ENCODE results near the gene FTH1. TPM values are rescaled to one million over a fixed set of nuclear protein-coding genes. Genes with fewer than 3 reads are reported as not detected.
A peak's percentile ranks its signal among the peaks of the same experiment; 100 is the strongest.

The FTH1 gene
- total and polyA plus RNA-seq, 2 of the 13 experiments (the other 11 are each of a cell fraction or from before 2014, with no cell fraction given): 607 to 760 TPM

DNA sequence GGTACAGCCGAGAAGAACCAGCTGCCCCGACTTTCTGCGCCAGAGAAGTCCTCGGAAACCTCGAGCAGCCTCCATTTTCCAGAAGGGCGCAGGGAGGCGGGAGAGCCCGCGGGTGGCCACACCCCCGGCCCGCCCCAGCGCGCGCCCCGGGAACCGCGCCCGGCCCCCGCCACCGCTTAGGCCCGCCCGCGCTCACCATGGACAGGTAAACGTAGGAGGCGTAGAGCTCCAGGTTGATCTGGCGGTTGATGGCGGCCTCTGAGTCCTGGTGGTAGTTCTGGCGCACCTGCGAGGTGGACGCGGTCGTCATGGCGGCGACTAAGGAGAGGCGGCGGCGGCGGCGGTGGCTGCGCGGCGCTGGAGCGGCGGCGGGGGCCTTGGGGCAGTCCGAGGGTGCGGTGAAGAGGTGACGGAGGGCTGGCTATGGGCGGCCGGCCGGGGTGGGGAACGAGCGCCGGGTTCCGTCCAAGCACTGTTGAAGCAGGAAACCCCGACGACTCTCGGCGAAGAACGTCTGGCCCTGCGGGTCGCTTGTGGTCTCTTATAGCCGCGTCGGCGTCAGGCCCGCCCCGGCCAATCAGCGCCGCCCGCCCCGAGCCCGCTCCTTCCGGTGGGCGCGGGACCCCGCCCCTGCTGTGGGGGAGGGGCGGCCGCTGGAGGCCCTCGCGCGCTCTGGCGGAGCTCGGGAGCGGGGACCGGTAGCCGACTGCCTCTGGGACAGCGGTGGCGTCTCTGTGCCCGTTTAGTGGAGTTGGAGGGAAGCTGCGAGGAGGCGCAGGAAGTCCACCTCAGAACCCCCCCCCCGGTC lies at the start of gene FTH1 (continued):
- TF ChIP-seq, protein P1, sequence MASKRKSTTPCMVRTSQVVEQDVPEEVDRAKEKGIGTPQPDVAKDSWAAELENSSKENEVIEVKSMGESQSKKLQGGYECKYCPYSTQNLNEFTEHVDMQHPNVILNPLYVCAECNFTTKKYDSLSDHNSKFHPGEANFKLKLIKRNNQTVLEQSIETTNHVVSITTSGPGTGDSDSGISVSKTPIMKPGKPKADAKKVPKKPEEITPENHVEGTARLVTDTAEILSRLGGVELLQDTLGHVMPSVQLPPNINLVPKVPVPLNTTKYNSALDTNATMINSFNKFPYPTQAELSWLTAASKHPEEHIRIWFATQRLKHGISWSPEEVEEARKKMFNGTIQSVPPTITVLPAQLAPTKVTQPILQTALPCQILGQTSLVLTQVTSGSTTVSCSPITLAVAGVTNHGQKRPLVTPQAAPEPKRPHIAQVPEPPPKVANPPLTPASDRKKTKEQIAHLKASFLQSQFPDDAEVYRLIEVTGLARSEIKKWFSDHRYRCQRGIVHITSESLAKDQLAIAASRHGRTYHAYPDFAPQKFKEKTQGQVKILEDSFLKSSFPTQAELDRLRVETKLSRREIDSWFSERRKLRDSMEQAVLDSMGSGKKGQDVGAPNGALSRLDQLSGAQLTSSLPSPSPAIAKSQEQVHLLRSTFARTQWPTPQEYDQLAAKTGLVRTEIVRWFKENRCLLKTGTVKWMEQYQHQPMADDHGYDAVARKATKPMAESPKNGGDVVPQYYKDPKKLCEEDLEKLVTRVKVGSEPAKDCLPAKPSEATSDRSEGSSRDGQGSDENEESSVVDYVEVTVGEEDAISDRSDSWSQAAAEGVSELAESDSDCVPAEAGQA (IDR thresholded peaks at IDR 0.05; ENCODE audit: low read depth): no peak
- TF ChIP-seq, protein P1 (CRISPR knock-in tag; IDR thresholded peaks at IDR 0.05; ENCODE audit: borderline replicate concordance): peak; percentile 83; the same call in 1 of the 2 replicates
- peak; percentile 19; the same call in 1 of the 2 replicates for TF ChIP-seq KDM4B (CRISPR knock-in tag; IDR thresholded peaks at IDR 0.05)
- no peak for TF ChIP-seq ZMYM3 (CRISPR knock-in tag; IDR thresholded peaks at IDR 0.05)
- 0 out of 4 replicates have a peak, but pooled peaks of 1 of the 2 experiments have one; percentile 20 for TF ChIP-seq KLF16 (CRISPR knock-in tag; IDR thresholded peaks at IDR 0.05)
- TF ChIP-seq ZNF24 (IDR thresholded peaks at IDR 0.05): no peak
- TF ChIP-seq TMF1 (CRISPR knock-in tag; IDR thresholded peaks at IDR 0.05; ENCODE audit: low read depth): no peak; the same call in 1 of the 2 replicates
- TF ChIP-seq ZNF788 (CRISPR knock-in tag; IDR thresholded peaks at IDR 0.05; ENCODE audit: borderline replicate concordance): peak; percentile 69; the same call in 1 of the 2 replicates
- no peak for TF ChIP-seq FOXM1 (CRISPR knock-in tag; IDR thresholded peaks at IDR 0.05)
- TF ChIP-seq ZKSCAN8 (CRISPR knock-in tag; IDR thresholded peaks at IDR 0.05; ENCODE audit: borderline replicate concordance): no peak
- TF ChIP-seq ZNF547 (CRISPR knock-in tag; IDR thresholded peaks at IDR 0.05): peak; percentile 83
- TF ChIP-seq, protein P2, sequence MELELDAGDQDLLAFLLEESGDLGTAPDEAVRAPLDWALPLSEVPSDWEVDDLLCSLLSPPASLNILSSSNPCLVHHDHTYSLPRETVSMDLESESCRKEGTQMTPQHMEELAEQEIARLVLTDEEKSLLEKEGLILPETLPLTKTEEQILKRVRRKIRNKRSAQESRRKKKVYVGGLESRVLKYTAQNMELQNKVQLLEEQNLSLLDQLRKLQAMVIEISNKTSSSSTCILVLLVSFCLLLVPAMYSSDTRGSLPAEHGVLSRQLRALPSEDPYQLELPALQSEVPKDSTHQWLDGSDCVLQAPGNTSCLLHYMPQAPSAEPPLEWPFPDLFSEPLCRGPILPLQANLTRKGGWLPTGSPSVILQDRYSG (CRISPR knock-in tag; IDR thresholded peaks at IDR 0.05): peak; percentile 83
- no peak for TF ChIP-seq RBAK (CRISPR knock-in tag; IDR thresholded peaks at IDR 0.05)
- TF ChIP-seq ZNF549 (CRISPR knock-in tag; IDR thresholded peaks at IDR 0.05): no peak
- TF ChIP-seq, protein P3, sequence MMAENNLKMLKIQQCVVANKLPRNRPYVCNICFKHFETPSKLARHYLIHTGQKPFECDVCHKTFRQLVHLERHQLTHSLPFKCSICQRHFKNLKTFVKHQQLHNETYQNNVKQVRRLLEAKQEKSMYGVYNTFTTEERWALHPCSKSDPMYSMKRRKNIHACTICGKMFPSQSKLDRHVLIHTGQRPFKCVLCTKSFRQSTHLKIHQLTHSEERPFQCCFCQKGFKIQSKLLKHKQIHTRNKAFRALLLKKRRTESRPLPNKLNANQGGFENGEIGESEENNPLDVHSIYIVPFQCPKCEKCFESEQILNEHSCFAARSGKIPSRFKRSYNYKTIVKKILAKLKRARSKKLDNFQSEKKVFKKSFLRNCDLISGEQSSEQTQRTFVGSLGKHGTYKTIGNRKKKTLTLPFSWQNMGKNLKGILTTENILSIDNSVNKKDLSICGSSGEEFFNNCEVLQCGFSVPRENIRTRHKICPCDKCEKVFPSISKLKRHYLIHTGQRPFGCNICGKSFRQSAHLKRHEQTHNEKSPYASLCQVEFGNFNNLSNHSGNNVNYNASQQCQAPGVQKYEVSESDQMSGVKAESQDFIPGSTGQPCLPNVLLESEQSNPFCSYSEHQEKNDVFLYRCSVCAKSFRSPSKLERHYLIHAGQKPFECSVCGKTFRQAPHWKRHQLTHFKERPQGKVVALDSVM (CRISPR knock-in tag; IDR thresholded peaks at IDR 0.05): peak; percentile 38; the same call in 1 of the 2 replicates
- TF ChIP-seq ZC3H4 (CRISPR knock-in tag; IDR thresholded peaks at IDR 0.05; ENCODE audit: borderline replicate concordance): peak; percentile 87; the same call in 1 of the 2 replicates
- no peak for TF ChIP-seq ZNF260 (CRISPR knock-in tag; IDR thresholded peaks at IDR 0.05; ENCODE audit: borderline replicate concordance, low read depth)
- TF ChIP-seq, protein P4, sequence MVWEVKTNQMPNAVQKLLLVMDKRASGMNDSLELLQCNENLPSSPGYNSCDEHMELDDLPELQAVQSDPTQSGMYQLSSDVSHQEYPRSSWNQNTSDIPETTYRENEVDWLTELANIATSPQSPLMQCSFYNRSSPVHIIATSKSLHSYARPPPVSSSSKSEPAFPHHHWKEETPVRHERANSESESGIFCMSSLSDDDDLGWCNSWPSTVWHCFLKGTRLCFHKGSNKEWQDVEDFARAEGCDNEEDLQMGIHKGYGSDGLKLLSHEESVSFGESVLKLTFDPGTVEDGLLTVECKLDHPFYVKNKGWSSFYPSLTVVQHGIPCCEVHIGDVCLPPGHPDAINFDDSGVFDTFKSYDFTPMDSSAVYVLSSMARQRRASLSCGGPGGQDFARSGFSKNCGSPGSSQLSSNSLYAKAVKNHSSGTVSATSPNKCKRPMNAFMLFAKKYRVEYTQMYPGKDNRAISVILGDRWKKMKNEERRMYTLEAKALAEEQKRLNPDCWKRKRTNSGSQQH (CRISPR knock-in tag; IDR thresholded peaks at IDR 0.05; ENCODE audit: low read depth): no peak
- peak; percentile 78; the same call in 1 of the 2 replicates for TF ChIP-seq TARDBP (CRISPR knock-in tag; IDR thresholded peaks at IDR 0.05)

All from HepG2 (cell line).